SK-N-SH treated with all-trans-retinoic acid at 6 μM for 48 hours (cell line): Measurements from ENCODE around the gene KIRREL3.

Source experiments
- ATAC-seq: fragments of 200-7000 bp; cut with Tn5 transposase; 3 replicates; pipeline ENCODE4 v1.9.1; 2020; ENCODE audit warnings: mild to moderate bottlenecking, moderate library complexity
- ARNTL ChIP-seq: fragments of 450-650 bp; formaldehyde crosslinking; IDR thresholded peaks from 2 replicates; pipeline ENCODE4 v1.5.0; 2020; ENCODE audit warnings: low read depth, mild to moderate bottlenecking, moderate library complexity, borderline replicate concordance
- BACH2 ChIP-seq: fragments of 250-450 bp; sonication (Bioruptor Pico); IDR thresholded peaks from 2 replicates; pipeline ENCODE4 v1.9.0; 2021; ENCODE audit warnings: mild to moderate bottlenecking, borderline replicate concordance
- CSDC2 ChIP-seq: fragments of 250-450 bp; sonication (Bioruptor Pico); IDR thresholded peaks from 2 replicates; pipeline ENCODE4 v1.5.0; 2020; ENCODE audit warnings: mild to moderate bottlenecking, moderate library complexity
- CSRNP3 ChIP-seq: fragments of 250-450 bp; sonication (Bioruptor Pico); IDR thresholded peaks from 2 replicates; pipeline ENCODE4 v1.5.1; 2021; ENCODE audit warnings: mild to moderate bottlenecking, moderate library complexity
- ESRRG ChIP-seq: fragments of 250-450 bp; sonication (Bioruptor Pico); IDR thresholded peaks from 2 replicates; pipeline ENCODE4 v1.6.1; 2021; ENCODE audit warnings: mild to moderate bottlenecking
- GLIS3 ChIP-seq: fragments of 250-450 bp; sonication (Bioruptor Pico); IDR thresholded peaks from 2 replicates; pipeline ENCODE4 v1.5.0; 2020; ENCODE audit warnings: mild to moderate bottlenecking, moderate library complexity
- OSR1 ChIP-seq: fragments of 250-450 bp; sonication (Bioruptor Pico); IDR thresholded peaks from 2 replicates; pipeline ENCODE4 v1.8.0; 2022; ENCODE audit warnings: moderate library complexity, mild to moderate bottlenecking, inconsistent platforms
- PATZ1 ChIP-seq: fragments of 250-450 bp; sonication (Bioruptor Pico); IDR thresholded peaks from 2 replicates; pipeline ENCODE4 v1.8.0; 2020; ENCODE audit warnings: mild to moderate bottlenecking, moderate library complexity, borderline replicate concordance
- POU6F1 ChIP-seq: fragments of 250-450 bp; sonication (Bioruptor Pico); IDR thresholded peaks from 2 replicates; pipeline ENCODE4 v1.8.0; 2021; ENCODE audit warnings: low read depth, mild to moderate bottlenecking, moderate library complexity, borderline replicate concordance
- PPARA ChIP-seq: fragments of 250-450 bp; sonication (Bioruptor Pico); IDR thresholded peaks from 2 replicates; pipeline ENCODE4 v1.5.0; 2020; ENCODE audit warnings: mild to moderate bottlenecking, borderline replicate concordance
- RARB ChIP-seq: fragments of 250-450 bp; sonication (Bioruptor Pico); IDR thresholded peaks from 2 replicates; pipeline ENCODE4 v1.8.0; 2021; ENCODE audit warnings: mild to moderate bottlenecking, moderate library complexity
- SNAI2 ChIP-seq: fragments of 250-450 bp; sonication (Bioruptor Pico); IDR thresholded peaks from 2 replicates; pipeline ENCODE4 v1.5.0; 2020; ENCODE audit warnings: mild to moderate bottlenecking, moderate library complexity
- TCF4 ChIP-seq: fragments of 250-450 bp; sonication (Bioruptor Pico); IDR thresholded peaks from 2 replicates; pipeline ENCODE4 v1.8.0; 2021; ENCODE audit warnings: mild to moderate bottlenecking, moderate library complexity, borderline replicate concordance
- TOX ChIP-seq: fragments of 250-450 bp; sonication (Bioruptor Pico); IDR thresholded peaks from 2 replicates; pipeline ENCODE4 v1.8.0; 2021; ENCODE audit warnings: mild to moderate bottlenecking, moderate library complexity, borderline replicate concordance
- ZC3H10 ChIP-seq: fragments of 250-450 bp; sonication (Bioruptor Pico); IDR thresholded peaks from 2 replicates; pipeline ENCODE4 v1.5.1; 2021; ENCODE audit warnings: mild to moderate bottlenecking, moderate library complexity
- ZFP3 ChIP-seq: fragments of 250-450 bp; sonication (Bioruptor Pico); IDR thresholded peaks from 2 replicates; pipeline ENCODE4 v1.5.0; 2020; ENCODE audit warnings: mild to moderate bottlenecking, moderate library complexity
- ZFP30 ChIP-seq: fragments of 450-650 bp; formaldehyde crosslinking; IDR thresholded peaks from 2 replicates; pipeline ENCODE4 v1.5.0; 2022; ENCODE audit warnings: mild to moderate bottlenecking, moderate library complexity
- ZNF565 ChIP-seq: fragments of 450-650 bp; formaldehyde crosslinking; conservative IDR thresholded peaks from 2 replicates; pipeline ENCODE4 v1.5.0; 2020; ENCODE audit warnings: low read depth, mild to moderate bottlenecking, moderate library complexity
- ZNF8 ChIP-seq: fragments of 450-650 bp; formaldehyde crosslinking; IDR thresholded peaks from 2 replicates; pipeline ENCODE4 v1.5.0; 2020; ENCODE audit warnings: mild to moderate bottlenecking, moderate library complexity
- TF ChIP-seq, protein P1 (sequence below): fragments of 250-450 bp; sonication (Bioruptor Pico); IDR thresholded peaks from 2 replicates; pipeline ENCODE4 v1.5.0; 2020; ENCODE audit warnings: mild to moderate bottlenecking, moderate library complexity
- TF ChIP-seq, protein P2 (sequence below): fragments of 250-450 bp; sonication (Bioruptor Pico); IDR thresholded peaks from 2 replicates; pipeline ENCODE4 v1.5.1; 2020; ENCODE audit warnings: low read depth, mild to moderate bottlenecking, moderate library complexity

KIRREL3 gene

DNA sequence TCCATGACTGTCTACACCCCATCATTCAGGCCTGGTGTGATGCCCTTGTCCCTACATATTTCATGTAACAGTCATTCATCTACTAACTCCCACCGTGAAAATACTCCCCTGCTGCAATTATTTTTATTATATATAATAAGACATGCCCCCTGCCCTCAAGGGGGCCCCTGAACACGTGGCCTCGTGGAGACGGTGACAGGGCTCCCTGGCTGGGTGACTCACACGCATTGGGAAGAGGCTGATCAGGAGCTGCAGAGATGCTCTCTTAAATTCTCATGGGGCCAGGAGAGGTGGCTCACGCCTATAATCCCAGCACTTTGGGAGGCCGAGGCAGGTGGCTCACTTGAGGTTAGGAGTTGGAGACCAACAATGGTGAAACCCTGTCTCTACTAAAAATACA is 556.5 kb downstream of the KIRREL3 start:
- no peak for ATAC-seq
- no peak for TF ChIP-seq TOX
- TF ChIP-seq ESRRG (CRISPR knock-in tag): no peak
- TF ChIP-seq OSR1: no peak
- TF ChIP-seq ARNTL (CRISPR knock-in tag): no peak
- no peak for TF ChIP-seq ZFP3 (CRISPR knock-in tag)
- TF ChIP-seq, protein P1, sequence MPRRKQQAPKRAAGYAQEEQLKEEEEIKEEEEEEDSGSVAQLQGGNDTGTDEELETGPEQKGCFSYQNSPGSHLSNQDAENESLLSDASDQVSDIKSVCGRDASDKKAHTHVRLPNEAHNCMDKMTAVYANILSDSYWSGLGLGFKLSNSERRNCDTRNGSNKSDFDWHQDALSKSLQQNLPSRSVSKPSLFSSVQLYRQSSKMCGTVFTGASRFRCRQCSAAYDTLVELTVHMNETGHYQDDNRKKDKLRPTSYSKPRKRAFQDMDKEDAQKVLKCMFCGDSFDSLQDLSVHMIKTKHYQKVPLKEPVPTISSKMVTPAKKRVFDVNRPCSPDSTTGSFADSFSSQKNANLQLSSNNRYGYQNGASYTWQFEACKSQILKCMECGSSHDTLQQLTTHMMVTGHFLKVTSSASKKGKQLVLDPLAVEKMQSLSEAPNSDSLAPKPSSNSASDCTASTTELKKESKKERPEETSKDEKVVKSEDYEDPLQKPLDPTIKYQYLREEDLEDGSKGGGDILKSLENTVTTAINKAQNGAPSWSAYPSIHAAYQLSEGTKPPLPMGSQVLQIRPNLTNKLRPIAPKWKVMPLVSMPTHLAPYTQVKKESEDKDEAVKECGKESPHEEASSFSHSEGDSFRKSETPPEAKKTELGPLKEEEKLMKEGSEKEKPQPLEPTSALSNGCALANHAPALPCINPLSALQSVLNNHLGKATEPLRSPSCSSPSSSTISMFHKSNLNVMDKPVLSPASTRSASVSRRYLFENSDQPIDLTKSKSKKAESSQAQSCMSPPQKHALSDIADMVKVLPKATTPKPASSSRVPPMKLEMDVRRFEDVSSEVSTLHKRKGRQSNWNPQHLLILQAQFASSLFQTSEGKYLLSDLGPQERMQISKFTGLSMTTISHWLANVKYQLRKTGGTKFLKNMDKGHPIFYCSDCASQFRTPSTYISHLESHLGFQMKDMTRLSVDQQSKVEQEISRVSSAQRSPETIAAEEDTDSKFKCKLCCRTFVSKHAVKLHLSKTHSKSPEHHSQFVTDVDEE (CRISPR knock-in tag): no peak
- no peak for TF ChIP-seq ZFP30 (CRISPR knock-in tag)
- no peak for TF ChIP-seq ZNF565
- no peak for TF ChIP-seq CSDC2
- TF ChIP-seq PATZ1: no peak
- no peak for TF ChIP-seq RARB
- TF ChIP-seq POU6F1 (CRISPR knock-in tag): no peak
- TF ChIP-seq GLIS3 (CRISPR knock-in tag): no peak
- TF ChIP-seq, all 23 proteins: peak for 0

- TF ChIP-seq ZFP30 (CRISPR knock-in tag): no peak
- TF ChIP-seq BACH2 (CRISPR knock-in tag): no peak
- TF ChIP-seq PPARA (CRISPR knock-in tag): no peak
- TF ChIP-seq PATZ1: no peak
- TF ChIP-seq TCF4 (CRISPR knock-in tag): no peak
- ATAC-seq: no peak
Measured at GRCh38 chr11:126443120-126443519, 557.5 kb downstream of the KIRREL3 start.

DNA sequence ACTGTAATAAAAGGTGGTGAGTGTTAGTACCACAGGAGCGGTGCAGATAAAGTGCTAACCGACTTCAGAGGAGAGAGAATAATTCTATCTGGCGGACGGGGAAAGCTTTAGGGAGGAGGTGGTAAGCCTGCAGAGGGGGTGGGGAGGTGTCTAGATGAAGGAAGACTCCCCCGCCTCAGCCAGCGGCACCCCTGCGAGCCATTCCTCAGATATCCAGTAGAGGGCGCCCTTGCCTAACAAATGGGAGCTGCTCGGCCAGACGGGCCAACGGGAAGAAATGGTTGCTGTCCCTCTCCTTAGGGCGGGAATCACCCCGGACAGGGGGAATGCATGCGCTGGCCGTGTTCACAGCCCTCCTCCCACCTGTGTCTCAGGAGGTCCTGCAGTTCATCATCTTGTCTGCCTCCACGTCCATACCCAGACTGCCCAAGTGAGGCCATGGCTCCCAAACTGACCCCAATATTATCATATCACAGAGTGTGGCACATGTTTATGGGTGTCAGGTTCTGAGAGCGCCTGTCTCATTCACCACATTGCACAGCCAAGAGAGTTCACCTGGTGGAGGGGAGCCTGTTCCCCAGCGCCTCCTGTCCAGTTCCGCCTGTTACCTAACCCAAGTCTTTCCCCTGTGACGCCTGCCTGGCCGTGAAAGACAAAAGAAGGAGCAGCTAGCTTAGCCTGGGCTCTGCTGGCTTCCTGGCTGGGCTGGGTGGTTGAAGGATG is 559.6 kb downstream of the KIRREL3 start:
- no peak for TF ChIP-seq POU6F1 (CRISPR knock-in tag)
- no peak for TF ChIP-seq BACH2 (CRISPR knock-in tag)
- TF ChIP-seq PPARA (CRISPR knock-in tag): no peak
- no peak for TF ChIP-seq RARB
- TF ChIP-seq CSDC2: no peak
- TF ChIP-seq ZC3H10 (CRISPR knock-in tag): no peak
- no peak for TF ChIP-seq ZFP30 (CRISPR knock-in tag)
- TF ChIP-seq ARNTL (CRISPR knock-in tag): no peak
- no peak for TF ChIP-seq PATZ1
- no peak for TF ChIP-seq ESRRG (CRISPR knock-in tag)
- TF ChIP-seq, protein P2, sequence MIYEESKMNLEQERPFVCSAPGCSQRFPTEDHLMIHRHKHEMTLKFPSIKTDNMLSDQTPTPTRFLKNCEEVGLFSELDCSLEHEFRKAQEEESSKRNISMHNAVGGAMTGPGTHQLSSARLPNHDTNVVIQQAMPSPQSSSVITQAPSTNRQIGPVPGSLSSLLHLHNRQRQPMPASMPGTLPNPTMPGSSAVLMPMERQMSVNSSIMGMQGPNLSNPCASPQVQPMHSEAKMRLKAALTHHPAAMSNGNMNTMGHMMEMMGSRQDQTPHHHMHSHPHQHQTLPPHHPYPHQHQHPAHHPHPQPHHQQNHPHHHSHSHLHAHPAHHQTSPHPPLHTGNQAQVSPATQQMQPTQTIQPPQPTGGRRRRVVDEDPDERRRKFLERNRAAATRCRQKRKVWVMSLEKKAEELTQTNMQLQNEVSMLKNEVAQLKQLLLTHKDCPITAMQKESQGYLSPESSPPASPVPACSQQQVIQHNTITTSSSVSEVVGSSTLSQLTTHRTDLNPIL: no peak
- no peak for TF ChIP-seq TOX
- no peak for TF ChIP-seq ZNF8 (CRISPR knock-in tag)
- TF ChIP-seq OSR1: no peak
- TF ChIP-seq ZFP3 (CRISPR knock-in tag): no peak
- no peak for TF ChIP-seq SNAI2 (CRISPR knock-in tag)
- no peak for TF ChIP-seq ZNF565
- TF ChIP-seq CSRNP3 (CRISPR knock-in tag): no peak
- TF ChIP-seq, all 23 proteins: peak for 0
- ATAC-seq: peak; percentile 96
